Endometrium (tissue), 2 donors: Measurements from ENCODE around the gene DCAF7.

ENCODE experiments used
- FAIRE-seq: peaks from 2 replicates; lab custom pipeline; 2012; peaks lifted over from hg19 to GRCh38; lab: Jason Lieb, UNC
- donor health status: control.
- donor health status: control.

DCAF7 gene

DNA sequence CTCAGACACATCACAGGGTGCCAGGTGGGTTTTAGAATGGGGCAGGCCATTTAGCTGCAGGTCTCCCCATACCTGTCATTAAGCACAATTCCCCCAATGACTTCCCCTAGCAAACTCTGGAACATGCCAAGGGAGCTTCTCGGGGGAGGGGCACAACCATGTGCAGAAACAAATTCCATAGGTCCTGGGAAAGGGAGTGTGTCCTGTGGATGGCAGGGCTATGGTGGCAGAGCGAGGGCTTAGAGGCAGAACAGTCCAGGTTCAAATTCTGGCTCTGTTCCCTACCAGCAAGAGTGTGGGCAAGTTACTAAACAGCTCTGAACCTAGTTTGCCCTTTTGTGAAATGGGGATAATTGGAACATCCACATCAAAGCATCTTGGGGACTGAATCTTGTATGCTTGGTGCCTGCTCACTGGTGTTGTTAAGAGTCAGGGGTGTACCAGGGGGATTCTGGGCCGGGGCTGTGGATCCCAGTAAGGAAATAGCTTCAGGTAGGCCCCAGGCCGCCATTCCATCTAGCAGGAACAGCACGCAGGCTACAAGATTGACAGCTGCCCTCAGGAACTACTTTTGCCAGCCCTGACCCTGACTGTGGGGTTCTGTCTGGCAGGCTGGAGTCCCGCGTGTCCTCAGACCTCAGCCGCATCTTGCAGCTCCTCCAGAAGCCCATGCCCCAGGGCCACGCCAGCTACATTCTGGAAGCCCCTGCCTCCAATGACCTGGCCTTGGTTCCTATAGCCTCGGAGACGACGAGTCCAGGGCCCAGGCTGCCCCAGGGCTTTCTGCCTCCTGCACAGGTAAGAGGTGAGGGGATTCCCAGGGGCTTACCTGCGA is 5.6 kb upstream of the DCAF7 start:
- no peak for FAIRE-seq

DNA sequence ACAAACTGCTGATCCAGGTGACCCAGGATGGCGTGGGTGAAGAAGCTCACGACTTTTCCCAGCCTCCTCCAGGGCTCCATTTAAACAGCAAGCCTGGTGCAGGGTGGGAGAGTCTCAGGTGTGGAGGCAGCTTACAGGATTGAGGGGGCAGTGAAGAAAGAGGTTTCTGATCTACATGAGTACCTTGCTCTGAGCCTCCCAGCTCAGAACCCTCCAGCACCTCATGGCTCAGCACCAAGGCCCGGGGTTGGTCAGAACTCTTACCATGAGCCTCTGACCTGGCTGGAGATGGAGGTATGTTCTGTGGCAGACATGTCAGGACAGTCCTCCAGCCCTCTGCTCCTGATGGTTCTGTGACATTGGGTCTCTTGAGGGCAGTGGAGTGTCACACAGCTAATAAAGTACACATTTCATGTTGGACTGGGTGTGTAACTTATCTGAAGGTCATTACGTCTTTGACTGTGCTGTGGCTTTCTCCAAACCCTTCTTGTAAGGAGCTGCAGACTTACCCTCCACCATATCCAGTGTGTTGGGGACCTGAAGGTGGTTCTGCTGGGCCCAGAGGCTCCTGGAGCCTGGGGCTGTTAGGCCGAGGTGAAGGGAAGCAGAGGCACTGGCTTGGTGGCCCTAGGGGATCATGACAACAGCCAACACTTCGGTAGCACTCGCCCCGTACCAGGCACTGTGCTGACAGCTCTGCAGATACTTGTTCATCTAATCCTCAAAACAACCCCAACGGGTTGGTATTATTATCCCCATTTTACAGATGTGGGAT is 3.8 kb upstream of the DCAF7 start:
- FAIRE-seq, result no peak

DNA sequence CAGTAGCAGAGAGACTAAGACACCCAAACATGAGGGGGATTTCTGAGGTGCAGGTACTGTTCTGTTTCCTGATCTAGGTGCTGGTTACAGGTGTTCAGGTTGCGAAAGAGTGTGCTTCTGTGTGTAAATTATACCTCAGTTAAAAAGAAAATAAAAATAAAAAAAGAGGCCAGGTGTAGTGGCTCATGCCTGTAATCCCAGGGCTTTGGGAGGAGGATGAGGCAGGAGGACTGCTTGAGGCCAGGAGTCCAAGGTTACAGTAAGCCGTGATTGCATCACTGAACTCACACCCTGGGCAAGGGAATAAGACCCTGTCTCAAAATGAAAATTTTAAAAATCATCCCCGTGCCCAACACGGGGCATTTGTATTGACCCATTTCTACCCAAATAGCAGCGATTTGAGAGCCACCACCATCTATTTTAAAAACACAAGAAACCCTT is 3.2 kb upstream of the DCAF7 start:
- no peak for FAIRE-seq

DNA sequence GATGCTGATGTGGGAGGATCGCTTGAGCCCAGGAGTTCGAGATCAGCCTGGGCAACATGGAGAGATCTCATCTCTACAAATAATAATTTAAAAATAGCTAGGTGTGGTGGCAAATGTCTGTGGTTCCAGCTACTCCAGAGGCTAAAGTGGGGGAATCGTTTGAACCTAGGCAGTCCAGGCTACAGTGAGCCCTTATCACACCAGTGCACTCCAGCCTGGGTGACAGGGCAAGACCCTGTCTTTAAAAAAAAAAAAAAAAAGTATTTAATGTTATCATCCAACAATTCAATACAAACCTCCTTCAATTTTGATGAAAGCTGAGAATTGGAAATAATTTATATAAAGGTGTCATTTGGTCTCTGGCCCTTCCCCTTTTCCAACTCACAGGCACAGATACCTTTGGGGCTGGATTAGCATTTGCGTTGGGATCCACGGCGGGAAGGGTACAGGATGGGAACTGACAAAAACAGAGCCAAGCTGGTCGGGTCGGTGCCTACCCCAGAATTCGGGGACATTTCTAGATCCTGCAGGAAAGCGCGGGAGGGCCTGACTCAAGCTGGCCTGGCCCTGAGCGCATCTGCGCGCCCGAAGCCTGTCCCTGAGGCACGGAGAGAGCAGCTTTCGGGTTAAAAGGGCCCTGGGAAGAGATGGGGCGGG is 860 bp upstream of the DCAF7 start:
- no peak for FAIRE-seq

DNA sequence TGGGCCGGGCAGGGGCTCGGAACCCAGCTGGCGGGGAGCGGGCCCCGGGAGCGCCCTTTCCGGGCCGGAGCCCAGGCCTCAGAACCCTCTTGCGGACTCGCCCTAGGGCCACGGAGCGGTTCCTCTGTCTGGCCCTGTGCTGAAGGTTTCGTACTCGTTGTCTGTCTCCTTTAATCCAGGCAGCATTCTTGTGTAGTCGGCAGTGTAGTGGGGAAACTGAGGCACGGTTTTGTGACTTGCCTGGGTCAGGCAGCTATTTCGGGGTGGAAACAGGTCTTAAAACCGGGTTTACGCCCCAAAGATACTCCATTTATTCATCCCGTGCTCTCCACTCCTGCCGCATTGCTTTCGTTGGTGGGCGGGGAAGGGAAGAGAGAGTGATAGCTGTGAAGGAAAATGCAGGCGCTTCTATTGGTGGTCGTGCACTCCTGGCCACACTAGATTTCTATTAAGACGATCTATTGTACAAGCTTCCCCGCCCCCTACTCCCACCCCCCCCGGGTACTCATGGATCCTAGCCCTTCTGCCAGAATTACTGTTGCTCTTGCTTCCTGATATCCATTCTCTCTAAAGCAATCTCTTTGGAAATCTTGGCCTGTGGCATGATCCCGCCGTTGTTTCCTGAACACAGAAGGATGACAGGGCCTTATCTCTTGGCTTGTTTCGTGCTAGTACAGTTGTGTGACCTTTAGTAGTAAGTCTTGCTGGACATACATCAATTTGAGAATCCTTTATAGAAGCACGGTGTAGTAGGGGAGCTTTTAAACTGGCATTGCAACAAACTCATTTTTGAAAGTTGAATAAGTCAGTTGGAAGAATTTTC is 751 bp downstream of the DCAF7 start:
- no peak for FAIRE-seq

DNA sequence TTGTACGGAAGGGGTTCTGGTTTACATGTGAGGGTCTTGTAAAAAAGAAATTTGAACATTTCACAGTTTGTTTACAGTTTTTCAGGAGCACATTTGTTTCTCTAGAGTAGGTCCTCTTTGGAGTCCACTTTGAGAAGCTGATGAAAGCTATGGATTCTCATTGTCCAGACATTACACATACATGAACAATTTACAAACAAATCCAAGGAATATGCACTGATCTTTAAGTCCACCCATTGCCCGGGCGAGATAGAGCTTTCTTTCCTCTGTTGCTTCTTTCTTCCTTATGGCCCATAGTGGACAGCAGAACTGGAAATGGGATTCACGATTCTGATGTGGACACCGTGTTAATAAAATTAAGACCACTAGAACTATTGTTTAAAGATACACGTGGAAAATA is 1.9 kb downstream of the DCAF7 start:
- no peak for FAIRE-seq

DNA sequence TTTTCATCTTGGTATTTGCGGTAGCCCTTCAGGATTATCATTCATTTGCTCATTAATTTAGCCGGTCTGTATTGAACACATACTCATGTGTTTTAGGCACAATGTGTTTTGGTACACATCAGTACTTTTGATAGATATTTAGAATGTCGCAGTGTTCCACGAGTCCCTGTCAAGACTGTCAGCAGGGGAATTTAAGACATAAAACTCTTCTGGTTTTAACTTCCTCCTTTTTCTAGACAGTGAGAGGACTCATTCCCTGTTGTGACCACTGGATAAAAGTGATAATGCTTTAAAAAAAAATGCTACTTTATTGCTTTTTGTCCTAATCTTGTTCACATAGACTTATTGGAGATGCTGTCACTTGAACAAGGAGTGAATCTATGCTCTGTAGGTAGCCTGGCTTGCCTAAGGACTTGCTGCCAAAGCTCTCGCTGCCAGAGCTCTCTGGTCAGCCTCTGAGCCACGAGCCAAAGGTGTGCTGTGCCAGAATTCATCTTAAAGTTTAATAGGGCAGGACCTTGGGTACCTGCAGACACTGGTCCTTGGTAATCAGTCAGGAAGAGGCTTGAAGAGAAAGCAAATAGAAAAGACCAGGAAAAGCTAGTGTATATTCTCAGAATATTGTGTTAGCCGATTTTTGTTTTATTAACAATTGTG is 5.4 kb downstream of the DCAF7 start:
- FAIRE-seq, result no peak

DNA sequence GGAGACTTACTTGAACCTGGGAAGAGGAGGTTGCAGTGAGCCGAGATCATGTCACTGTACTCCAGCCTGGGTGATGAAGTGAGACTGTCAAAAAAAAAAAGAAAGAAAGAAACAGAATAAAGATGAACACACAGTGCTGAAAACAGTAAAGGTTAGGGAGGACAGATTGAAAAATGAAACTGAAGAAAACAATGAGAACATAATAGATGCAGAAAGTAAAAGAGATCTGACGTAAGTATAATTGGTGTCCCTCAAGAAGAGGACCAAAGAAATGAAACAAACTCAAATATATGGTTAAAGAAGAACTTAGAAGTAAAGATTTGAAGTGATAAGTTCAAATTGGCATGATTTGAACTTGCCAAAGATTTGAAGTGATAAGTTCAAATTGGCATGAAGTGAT is 7.1 kb downstream of the DCAF7 start:
- no peak for FAIRE-seq

DNA sequence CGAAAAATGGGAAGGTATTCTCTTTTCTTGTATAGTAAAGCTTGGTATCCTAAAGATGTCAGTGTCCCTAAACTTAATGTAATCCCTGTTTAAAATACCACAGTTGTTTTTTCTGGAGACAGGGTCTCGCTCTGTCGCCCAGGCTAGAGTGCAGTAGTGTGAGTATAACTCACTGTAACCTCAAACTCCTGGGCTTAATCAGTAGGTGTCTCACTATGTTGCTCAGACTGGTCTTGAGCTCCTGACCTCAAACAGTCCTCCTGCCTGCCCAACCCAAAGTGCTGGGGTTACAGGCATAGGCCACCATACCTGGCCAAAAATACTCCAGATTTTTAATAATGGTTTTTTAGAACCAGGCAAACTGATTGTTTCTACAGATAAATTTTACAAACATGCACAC is 8.2 kb downstream of the DCAF7 start:
- no peak for FAIRE-seq

DNA sequence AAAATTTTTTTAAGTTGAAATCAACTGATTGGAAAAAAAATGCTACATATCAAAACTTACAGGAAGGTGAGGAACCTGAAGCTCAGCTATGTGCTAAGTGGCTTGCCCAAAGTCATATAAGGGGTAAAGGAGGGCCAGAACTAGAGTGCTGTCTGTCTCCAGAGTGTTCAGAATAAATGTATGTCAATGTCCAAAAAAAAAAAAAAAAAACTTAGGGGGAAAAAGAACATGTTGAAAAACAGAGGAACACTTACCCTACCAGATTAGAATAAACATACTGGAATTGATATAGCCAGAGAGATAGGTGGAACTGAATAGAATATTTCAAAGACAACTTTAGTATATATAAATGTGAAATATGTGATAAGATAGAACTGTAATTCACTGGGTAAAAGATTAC is 11.5 kb downstream of the DCAF7 start:
- FAIRE-seq, result no peak

DNA sequence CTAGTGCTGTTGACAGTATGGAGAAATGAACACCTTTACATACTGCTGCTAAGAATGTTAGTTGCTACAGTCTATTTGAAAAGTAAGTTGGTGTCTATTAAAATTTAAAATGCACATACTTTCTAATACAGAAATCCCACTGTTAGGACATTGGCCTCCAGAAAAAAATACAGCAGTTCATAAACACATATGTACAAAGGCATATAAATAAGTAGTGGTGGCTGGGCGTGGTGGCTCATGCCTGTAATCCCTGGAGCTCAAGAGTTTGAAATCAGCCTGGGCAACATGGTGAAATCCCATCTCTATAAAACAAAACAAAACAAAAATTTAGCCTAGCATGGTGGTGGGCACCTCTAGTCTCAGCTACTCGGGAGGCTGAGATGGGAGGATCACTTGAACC is 13.1 kb downstream of the DCAF7 start:
- no peak for FAIRE-seq

DNA sequence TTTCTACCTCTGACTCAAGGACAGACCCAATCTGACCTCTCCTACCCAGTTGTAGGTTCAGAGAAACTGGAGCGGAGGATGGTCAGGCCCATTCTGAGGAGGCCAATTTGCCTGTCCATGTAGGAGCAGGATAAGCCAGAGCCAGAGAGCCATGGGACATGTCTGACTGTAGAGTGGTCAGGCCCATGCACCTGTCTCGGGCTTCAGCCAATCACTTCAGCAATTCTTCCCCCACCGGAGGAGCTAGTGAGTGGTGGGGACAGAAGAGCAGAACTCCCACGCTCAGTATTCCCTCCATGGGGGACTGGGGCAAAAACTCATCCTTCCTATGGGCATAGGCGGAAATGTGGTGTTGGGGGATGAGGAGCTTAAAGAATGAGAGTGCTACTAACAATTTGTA is 14.3 kb downstream of the DCAF7 start:
- no peak for FAIRE-seq

DNA sequence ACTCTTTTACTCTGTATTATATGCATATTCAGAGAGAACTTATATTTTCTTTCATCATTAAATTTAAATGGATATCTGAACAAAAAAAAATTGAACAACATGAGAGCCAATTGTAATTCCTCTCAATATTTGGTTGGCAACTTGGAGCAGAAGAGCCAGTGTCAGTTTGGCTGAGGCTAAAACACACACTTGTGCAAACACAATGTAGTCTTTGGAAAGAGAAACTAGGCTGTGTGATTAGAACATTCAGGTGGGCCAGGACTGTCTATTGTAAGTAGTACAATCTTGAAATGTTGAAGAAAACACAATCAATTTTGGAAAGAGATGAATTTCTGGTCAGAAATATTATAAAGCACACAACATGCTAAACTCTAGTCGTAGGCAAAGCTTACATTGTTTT is 17.0 kb downstream of the DCAF7 start:
- FAIRE-seq, result no peak

DNA sequence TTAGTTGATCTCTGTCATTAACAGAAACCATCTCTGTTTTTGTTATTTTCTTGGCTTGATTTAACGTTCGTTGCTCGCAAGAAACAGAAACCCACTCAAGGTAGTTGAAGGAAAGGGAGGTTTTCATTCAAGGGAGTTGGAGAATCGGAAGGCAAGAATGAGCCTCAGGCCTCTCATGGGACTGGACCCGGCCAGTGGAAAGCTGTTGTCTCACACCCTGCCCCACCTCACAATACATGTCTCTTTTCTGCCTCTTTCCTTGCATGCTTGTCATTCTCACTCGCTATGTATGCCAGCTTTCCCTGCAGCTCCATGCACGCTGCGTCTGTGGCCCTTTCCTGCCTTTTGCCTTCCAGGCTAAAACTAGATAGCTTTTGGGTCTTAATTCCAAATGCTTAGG is 18.3 kb downstream of the DCAF7 start:
- FAIRE-seq, result no peak

DNA sequence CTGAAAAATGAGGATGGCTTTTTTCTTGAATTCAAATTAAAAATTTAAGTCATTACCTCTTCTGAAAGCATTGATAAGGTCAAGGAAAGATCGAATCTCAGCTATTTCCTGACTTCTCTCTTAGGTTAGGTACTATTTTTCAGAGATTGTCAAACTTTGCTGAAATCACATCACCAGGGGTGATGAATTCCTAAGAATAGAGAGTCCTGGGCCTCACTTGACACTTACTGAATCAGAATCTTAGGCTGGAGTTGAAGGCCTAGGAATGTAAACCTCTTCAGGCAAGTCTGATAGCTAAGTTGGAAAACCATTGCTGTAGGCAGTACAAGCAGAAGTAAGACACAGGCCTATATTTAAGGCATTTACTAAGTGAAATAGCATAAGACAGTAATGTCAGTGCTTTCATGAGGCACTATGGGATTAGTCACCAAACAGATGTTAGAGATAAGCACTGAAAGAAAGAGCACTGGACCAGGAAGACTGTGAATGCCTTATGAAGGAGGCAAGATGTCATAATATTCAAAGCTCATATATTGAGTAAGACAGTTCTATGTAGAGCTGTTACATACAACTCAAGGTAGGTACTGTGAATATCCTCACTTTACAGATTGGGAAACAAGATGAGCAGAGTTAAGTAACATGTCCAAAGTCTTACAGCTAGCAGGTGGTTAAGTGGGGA is 21.5 kb downstream of the DCAF7 start:
- no peak for FAIRE-seq

DNA sequence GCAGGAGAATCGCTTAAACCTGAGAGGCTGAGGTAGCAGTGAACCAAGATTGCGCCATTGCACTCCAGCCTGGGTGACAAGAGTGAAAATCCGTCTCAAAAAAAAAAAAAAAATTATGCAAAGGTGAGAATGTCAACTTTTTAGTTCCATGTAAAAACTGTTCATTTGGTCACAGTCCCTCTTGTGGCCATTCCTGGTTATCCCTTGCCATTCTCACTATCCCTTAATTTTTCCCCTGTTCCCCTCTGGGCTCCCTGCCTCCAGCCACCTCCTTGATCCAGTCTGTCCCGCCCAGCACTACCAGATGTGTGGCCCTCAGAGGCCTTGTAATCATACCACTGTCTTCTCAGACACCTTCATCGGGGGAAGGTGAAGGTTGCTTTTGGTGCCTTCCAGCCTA is 23.4 kb downstream of the DCAF7 start:
- FAIRE-seq, result no peak

DNA sequence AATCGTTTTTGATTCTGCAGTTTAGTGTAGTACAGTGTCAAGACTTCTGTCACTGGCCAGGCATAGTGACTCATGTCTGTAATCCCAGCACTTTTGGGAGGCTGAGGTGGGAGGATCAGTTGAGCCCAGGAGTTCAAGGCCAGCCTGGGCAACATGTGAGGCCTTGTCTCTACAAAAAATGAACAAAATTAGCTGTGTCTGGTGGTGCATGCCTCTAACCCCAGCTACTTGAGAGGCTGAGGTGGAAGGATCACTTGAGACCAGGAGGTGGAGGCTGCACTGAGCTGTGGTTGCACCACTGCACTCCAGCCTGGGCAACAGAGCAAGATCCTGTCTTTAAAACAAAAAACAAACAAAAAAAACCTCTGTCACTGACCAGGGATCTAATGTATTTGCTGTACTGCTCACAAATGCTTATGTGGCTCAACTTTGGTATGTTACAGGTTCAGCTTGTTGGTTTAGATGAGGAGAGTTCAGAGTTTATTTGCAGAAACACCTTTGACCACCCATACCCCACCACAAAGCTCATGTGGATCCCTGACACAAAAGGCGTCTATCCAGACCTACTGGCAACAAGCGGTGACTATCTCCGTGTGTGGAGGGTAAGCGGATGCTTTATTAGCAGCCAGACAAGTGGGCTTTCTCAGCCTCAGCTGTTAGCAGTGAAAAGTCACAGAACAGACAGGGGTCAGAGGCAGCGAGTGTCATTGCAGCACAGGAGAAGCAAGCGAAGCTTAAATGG is 27.9 kb downstream of the DCAF7 start:
- no peak for FAIRE-seq

DNA sequence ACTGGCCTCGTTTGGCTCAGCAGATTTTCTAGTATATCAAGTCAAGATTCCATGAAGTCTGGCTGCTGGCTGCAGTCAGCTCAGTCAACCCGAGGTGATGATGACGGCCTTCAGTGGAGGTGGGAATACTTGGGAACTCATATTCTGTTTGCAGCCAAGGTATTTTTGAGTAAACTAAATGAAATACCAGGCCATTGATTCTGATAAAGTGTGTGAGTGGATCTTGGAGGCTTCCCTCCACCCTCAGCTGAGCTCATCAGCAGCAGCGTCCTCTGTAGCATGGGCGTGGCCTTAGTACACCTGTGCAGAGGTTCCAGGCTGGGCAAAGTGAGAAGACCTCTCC is 28.5 kb downstream of the DCAF7 start:
- no peak for FAIRE-seq

DNA sequence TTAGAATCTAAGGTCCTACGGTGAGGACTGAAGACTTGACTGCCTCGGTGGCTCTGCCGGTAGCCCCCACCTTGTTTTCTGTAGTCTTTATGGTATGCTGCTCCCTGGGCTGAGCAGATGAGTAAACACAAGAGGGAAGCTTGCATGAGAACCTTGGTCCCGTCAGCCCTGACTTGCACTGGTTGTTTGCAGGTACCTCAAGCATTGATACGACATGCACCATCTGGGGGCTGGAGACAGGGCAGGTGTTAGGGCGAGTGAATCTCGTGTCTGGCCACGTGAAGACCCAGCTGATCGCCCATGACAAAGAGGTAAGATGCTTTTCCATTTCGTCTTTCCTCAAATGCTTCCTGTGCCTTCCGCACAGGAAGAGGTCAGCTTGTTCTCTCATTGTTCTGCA is 29.4 kb downstream of the DCAF7 start:
- FAIRE-seq, result no peak

DNA sequence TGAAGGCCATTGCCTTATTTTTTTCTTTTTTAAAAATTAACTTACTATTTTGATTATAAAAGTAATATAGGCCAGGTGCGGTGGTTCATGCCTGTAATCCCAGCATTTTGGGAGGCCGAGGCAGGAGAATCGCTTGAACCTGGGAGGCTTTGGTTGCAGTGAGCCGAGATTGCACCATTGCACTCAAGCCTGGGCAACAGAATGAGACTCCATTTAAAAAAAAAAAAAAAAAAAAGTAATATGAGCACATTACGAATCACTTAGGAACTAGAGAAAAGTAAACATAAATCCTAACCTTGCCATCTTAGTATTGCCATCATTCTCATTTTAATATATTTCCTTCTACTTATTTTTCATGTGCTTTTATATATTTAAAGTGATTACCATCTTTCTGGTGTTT is 37.5 kb downstream of the DCAF7 start:
- no peak for FAIRE-seq

DNA sequence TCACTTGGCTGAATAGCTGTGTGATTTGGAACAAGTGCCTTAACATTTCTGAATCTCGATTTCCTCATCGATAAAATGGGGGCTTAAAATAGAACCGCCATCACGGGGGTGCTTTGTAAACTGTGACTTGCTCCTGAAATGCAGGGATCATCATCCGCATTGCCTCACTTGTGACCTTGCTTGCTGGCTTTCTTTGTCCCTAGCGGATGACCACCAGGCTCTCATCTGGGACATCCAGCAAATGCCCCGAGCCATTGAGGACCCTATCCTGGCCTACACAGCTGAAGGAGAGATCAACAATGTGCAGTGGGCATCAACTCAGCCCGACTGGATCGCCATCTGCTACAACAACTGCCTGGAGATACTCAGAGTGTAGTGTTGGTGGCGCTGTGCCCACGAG is 38.5 kb downstream of the DCAF7 start:
- no peak for FAIRE-seq
